ENCODE data around the gene SPNS1.

GRCh38 chr16:29028457-29029167 lies 54.0 kb downstream of the SPNS1 start:
- TF ChIP-seq, protein P1, sequence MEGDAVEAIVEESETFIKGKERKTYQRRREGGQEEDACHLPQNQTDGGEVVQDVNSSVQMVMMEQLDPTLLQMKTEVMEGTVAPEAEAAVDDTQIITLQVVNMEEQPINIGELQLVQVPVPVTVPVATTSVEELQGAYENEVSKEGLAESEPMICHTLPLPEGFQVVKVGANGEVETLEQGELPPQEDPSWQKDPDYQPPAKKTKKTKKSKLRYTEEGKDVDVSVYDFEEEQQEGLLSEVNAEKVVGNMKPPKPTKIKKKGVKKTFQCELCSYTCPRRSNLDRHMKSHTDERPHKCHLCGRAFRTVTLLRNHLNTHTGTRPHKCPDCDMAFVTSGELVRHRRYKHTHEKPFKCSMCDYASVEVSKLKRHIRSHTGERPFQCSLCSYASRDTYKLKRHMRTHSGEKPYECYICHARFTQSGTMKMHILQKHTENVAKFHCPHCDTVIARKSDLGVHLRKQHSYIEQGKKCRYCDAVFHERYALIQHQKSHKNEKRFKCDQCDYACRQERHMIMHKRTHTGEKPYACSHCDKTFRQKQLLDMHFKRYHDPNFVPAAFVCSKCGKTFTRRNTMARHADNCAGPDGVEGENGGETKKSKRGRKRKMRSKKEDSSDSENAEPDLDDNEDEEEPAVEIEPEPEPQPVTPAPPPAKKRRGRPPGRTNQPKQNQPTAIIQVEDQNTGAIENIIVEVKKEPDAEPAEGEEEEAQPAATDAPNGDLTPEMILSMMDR (IDR thresholded peaks at IDR 0.05), result no peak
- no peak for TF ChIP-seq POLR2A (IDR thresholded peaks at IDR 0.05)

Measured in heart left ventricle (tissue), 13 donors.